NCI-H2081 treated with DMSO at 0.1 percent for 48 hours (cell line): ENCODE results near the gene CCDC142.
"Not testable (repeated sequence)": the region's sequence is repeated elsewhere in the genome, so short reads cannot be mapped to it uniquely, and the experiment has no call there.

Source experiments
- DNase-seq: peaks from one replicate; lab custom pipeline; 2025; lab: John Stamatoyannopoulos, UW

Gene CCDC142

GRCh38 chr2:74471332-74472065, 11.3 kb downstream of the CCDC142 start:
- no peak for DNase-seq

- DNase-seq: not testable (repeated sequence)
Measured at GRCh38 chr2:74470742-74471141, 12.1 kb downstream of the CCDC142 start.

GRCh38 chr2:74464406-74464805, 18.4 kb downstream of the CCDC142 start:
- no peak for DNase-seq

- DNase-seq: no peak
Measured at GRCh38 chr2:74462786-74463105, 20.1 kb downstream of the CCDC142 start.

- no peak for DNase-seq
Measured at GRCh38 chr2:74462054-74462785, 20.6 kb downstream of the CCDC142 start.

GRCh38 chr2:74461187-74462053, 21.4 kb downstream of the CCDC142 start:
- DNase-seq: no peak

- not testable (repeated sequence) for DNase-seq
Measured at GRCh38 chr2:74460187-74460586, 22.6 kb downstream of the CCDC142 start.

GRCh38 chr2:74459503-74460118, 23.2 kb downstream of the CCDC142 start:
- not testable (repeated sequence) for DNase-seq

GRCh38 chr2:74458938-74459363, 23.8 kb downstream of the CCDC142 start:
- no peak for DNase-seq

GRCh38 chr2:74458132-74458937, 24.5 kb downstream of the CCDC142 start, which contains the start of gene WBP1:
WBP1 (plus strand) TSS chr2:74458438; CDS start chr2:74458603, 165 bp downstream.
- DNase-seq: peak; percentile 99

GRCh38 chr2:74457549-74458131, 25.2 kb downstream of the CCDC142 start:
- DNase-seq: no peak

- DNase-seq: no peak
Measured at GRCh38 chr2:74457129-74457548, 25.7 kb downstream of the CCDC142 start.

GRCh38 chr2:74454654-74455511, 27.9 kb downstream of the CCDC142 start, which contains the start of gene INO80B:
INO80B (plus strand) TSS chr2:74455087; CDS start chr2:74455117, 30 bp downstream.
- DNase-seq: peak; percentile 90

- no peak for DNase-seq
Measured at GRCh38 chr2:74450570-74451190, 32.1 kb downstream of the CCDC142 start.

GRCh38 chr2:74448771-74449170, 34.0 kb downstream of the CCDC142 start:
- DNase-seq: no peak

GRCh38 chr2:74447230-74447999, 35.4 kb downstream of the CCDC142 start:
- no peak for DNase-seq

- no peak for DNase-seq
Measured at GRCh38 chr2:74444498-74445318, 38.1 kb downstream of the CCDC142 start.
